GM23338 (cell line): ENCODE measurements around the gene PNPLA2. TPM values are rescaled to one million over a fixed set of nuclear protein-coding genes. Genes with fewer than 3 reads are reported as not detected.

ENCODE experiments used
- ATAC-seq: fragments of 200-7000 bp; cut with Tn5 transposase; 3 replicates; pipeline ENCODE4 v1.9.1; 2020
- DNase-seq: peaks from one replicate; pipeline ENCODE4 v3.0.0-alpha.2; 2015; ENCODE audit warnings: low spot score
- H2AFZ ChIP-seq: fragments of 200-600 bp; sonication (generic); 2 replicates; pipeline ENCODE4 v1.8.0; 2016; ENCODE audit warnings: antibody characterized with exemption, mild to moderate bottlenecking, moderate library complexity
- H3F3A ChIP-seq: fragments of 200-600 bp; sonication (generic); replicated peaks from 2 replicates; pipeline ENCODE4 v1.8.0; 2017; ENCODE audit warnings: antibody characterized with exemption, mixed run types, low read depth
- H3K27ac ChIP-seq: fragments of 200-600 bp; sonication (generic); 2 replicates; pipeline ENCODE4 v1.6.1; 2016; ENCODE audit warnings: low read depth
- H3K27me3 ChIP-seq: fragments of 200-600 bp; sonication (generic); 2 replicates; pipeline ENCODE4 v1.8.0; 2016; ENCODE audit warnings: mild to moderate bottlenecking, mixed run types, moderate library complexity; ENCODE audit not compliant: insufficient read depth
- H3K36me3 ChIP-seq: fragments of 200-600 bp; sonication (generic); 2 replicates; pipeline ENCODE4 v1.8.0; 2016; ENCODE audit warnings: mild to moderate bottlenecking; ENCODE audit not compliant: insufficient read depth
- H3K4me1 ChIP-seq: fragments of 200-600 bp; sonication (generic); 2 replicates; pipeline ENCODE4 v1.8.0; 2016; ENCODE audit warnings: mild to moderate bottlenecking, moderate library complexity; ENCODE audit not compliant: insufficient read depth
- H3K4me2 ChIP-seq: fragments of 200-600 bp; sonication (generic); 2 replicates; pipeline ENCODE4 v1.7.1; 2017; ENCODE audit warnings: mixed run types
- H3K4me3 ChIP-seq: fragments of 200-600 bp; sonication (generic); 2 replicates; pipeline ENCODE4 v1.6.1; 2016; ENCODE audit warnings: mixed run types
- H3K79me2 ChIP-seq: fragments of 200-600 bp; sonication (generic); replicated peaks from 2 replicates; pipeline ENCODE4 v1.8.0; 2017; ENCODE audit warnings: mild to moderate bottlenecking; ENCODE audit not compliant: insufficient read depth
- H3K9me2 ChIP-seq: fragments of 200-600 bp; sonication (generic); 2 replicates; pipeline ENCODE4 v1.8.0; 2017; ENCODE audit not compliant: insufficient read depth
- H4K20me1 ChIP-seq: fragments of 200-600 bp; sonication (generic); replicated peaks from 2 replicates; pipeline ENCODE4 v1.8.0; 2017; ENCODE audit warnings: mild to moderate bottlenecking; ENCODE audit not compliant: insufficient read depth
- H3K27ac Mint-ChIP-seq: 2 replicates; pipeline ENCODE4 v1.8.0; 2020; ENCODE audit warnings: inconsistent platforms, mild to moderate bottlenecking, moderate library complexity, mixed read lengths
- H3K27me3 Mint-ChIP-seq: 3 replicates; pipeline ENCODE4 v1.8.0; 2022; ENCODE audit warnings: low read depth, mild to moderate bottlenecking, moderate library complexity, mixed read lengths, inconsistent platforms; ENCODE audit not compliant: insufficient read depth, poor library complexity
- H3K36me3 Mint-ChIP-seq: 3 replicates; pipeline ENCODE4 v1.8.0; 2021; ENCODE audit warnings: low read depth, mild to moderate bottlenecking, inconsistent platforms, moderate library complexity, mixed read lengths
- H3K4me1 Mint-ChIP-seq: 3 replicates; pipeline ENCODE4 v1.8.0; 2020; ENCODE audit warnings: mild to moderate bottlenecking, inconsistent platforms, mixed read lengths
- H3K4me3 Mint-ChIP-seq: 3 replicates; pipeline ENCODE4 v1.8.0; 2021; ENCODE audit warnings: moderate library complexity, mild to moderate bottlenecking, inconsistent platforms, mixed read lengths
- H3K9me3 Mint-ChIP-seq: 3 replicates; pipeline ENCODE4 v1.8.0; 2020; ENCODE audit warnings: moderate library complexity, mild to moderate bottlenecking, inconsistent platforms, mixed read lengths
- CREB1 ChIP-seq: fragments of 250-450 bp; sonication (Bioruptor Pico); IDR thresholded peaks from 2 replicates; pipeline ENCODE4 v1.5.0; 2020; ENCODE audit warnings: low read depth, mild to moderate bottlenecking, moderate library complexity
- EZH2 ChIP-seq: fragments of 200-600 bp; sonication (generic); IDR thresholded peaks from one replicate; pipeline ENCODE4 v1.8.0; 2017; ENCODE audit warnings: antibody characterized with exemption, mild to moderate bottlenecking, low read depth; ENCODE audit not compliant: unreplicated experiment
- EZH2phosphoT487 ChIP-seq: fragments of 200-600 bp; sonication (generic); IDR thresholded peaks from one replicate; pipeline ENCODE4 v1.8.1; 2018; ENCODE audit warnings: antibody characterized with exemption; ENCODE audit not compliant: unreplicated experiment
- JUNB ChIP-seq: IDR thresholded peaks from one replicate; pipeline ENCODE4 v1.6.1; 2016; ENCODE audit warnings: antibody characterized with exemption; ENCODE audit not compliant: unreplicated experiment
- NANOG ChIP-seq: IDR thresholded peaks from 2 replicates; pipeline ENCODE4 v1.6.1; 2016; ENCODE audit warnings: antibody characterized with exemption, borderline replicate concordance
- POLR2AphosphoS5 ChIP-seq: IDR thresholded peaks from 2 replicates; pipeline ENCODE4 v1.6.1; 2016; ENCODE audit warnings: antibody characterized with exemption, low read depth
- REST ChIP-seq: IDR thresholded peaks from one replicate; pipeline ENCODE4 v1.6.1; 2018; ENCODE audit warnings: antibody characterized with exemption; ENCODE audit not compliant: unreplicated experiment
- STAT1 ChIP-seq: IDR thresholded peaks from one replicate; pipeline ENCODE4 v1.6.1; 2016; ENCODE audit warnings: antibody characterized with exemption; ENCODE audit not compliant: unreplicated experiment
- ZNF331 ChIP-seq: fragments of 250-450 bp; sonication (Bioruptor Pico); IDR thresholded peaks from 2 replicates; pipeline ENCODE4 v1.5.0; 2020; ENCODE audit warnings: low read depth, mild to moderate bottlenecking, moderate library complexity
- polyA plus RNA-seq: library from polyadenylated mRNA; unstranded; fragments of >200 nt; fragmentation: Nextera tagmentation; extraction: Ambion mirVana; gene quantifications from 2 replicates; pipeline ENCODE4 v1.2.1, GENCODE V29; 2016
- total RNA-seq: library from RNA; depleted of rRNA; stranded (reverse); fragments of >200 nt; shearing (Covaris generic); gene quantifications from 2 replicates; pipeline ENCODE4 v1.2.3, GENCODE V29; 2014
- TF ChIP-seq, protein P1 (sequence below), 2 experiments: fragments of 200-600 bp in 1 of 2; sonication (generic) in 1 of 2; conservative IDR thresholded peaks; 2 replicates each; pipeline versions ENCODE4 v1.5.1 to v1.6.1; 2016 to 2017; ENCODE audit warnings: antibody characterized with exemption in 2 of 2, low read depth in 2 of 2, mild to moderate bottlenecking in 2 of 2, moderate library complexity in 1 of 2
- TF ChIP-seq, protein P2 (sequence below): IDR thresholded peaks from 2 replicates; pipeline ENCODE4 v1.6.1; 2016; ENCODE audit warnings: antibody characterized with exemption

Gene PNPLA2
- total and polyA plus RNA-seq, 2 experiments from 2014 or later: 31.1 to 45.6 TPM

GRCh38 chr11:773425-773824 is 45.3 kb upstream of the PNPLA2 start (continued):
- TF ChIP-seq EZH2: no peak
- TF ChIP-seq, protein P1, sequence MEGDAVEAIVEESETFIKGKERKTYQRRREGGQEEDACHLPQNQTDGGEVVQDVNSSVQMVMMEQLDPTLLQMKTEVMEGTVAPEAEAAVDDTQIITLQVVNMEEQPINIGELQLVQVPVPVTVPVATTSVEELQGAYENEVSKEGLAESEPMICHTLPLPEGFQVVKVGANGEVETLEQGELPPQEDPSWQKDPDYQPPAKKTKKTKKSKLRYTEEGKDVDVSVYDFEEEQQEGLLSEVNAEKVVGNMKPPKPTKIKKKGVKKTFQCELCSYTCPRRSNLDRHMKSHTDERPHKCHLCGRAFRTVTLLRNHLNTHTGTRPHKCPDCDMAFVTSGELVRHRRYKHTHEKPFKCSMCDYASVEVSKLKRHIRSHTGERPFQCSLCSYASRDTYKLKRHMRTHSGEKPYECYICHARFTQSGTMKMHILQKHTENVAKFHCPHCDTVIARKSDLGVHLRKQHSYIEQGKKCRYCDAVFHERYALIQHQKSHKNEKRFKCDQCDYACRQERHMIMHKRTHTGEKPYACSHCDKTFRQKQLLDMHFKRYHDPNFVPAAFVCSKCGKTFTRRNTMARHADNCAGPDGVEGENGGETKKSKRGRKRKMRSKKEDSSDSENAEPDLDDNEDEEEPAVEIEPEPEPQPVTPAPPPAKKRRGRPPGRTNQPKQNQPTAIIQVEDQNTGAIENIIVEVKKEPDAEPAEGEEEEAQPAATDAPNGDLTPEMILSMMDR (conservative IDR thresholded peaks at IDR 0.05; ENCODE audit: low read depth in 2 of 2): no peak
- TF ChIP-seq POLR2AphosphoS5: no peak
- no peak for TF ChIP-seq JUNB
- no peak for TF ChIP-seq NANOG

DNA sequence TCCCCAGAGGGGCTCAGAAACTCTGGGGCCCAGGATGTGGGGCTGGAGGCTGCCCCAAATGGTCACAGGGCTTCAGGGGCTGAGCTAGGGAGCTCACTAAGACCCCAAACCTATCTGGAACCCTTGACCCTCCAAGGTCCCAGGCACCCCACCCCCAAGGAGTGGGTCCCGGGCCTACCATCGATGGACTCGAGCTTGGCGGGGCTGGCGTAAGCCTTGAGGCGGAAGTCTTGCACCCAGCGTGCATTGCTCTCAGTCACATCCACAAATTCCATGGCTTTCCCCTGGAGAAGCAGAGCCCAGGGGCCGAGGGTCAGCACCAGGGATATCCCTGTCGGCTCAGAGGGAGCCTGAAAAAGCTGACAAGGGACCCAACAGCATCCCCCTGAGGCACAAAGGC is 44.9 kb upstream of the PNPLA2 start:
- Mint-ChIP-seq H3K36me3 (peaks cover 28% of the 10 kb centered on the region), H3K27me3 (peaks cover 14% of the 10 kb centered on the region), H3K4me1 (peaks cover 10% of the 10 kb centered on the region), H3K9me3 (no peaks in the 10 kb centered on the region), H3K4me3 (no peak overlapping the region), H3K27ac (no peak overlapping the region)
- Histone ChIP-seq H3F3A (peaks cover 4% of the 10 kb centered on the region; the same call in 1 of the 2 replicates), H3K4me1 (peaks cover 11% of the 10 kb centered on the region; the same call in 1 of the 2 replicates), H3K36me3 (peaks cover 3% of the 10 kb centered on the region; the same call in 1 of the 2 replicates), H3K27ac (no peak overlapping the region; the same call in 1 of the 2 replicates), H3K27me3 (no peaks in the 10 kb centered on the region), H3K4me2 (no peak overlapping the region), H3K9me2 (no peaks in the 10 kb centered on the region), H3K4me3 (no peak overlapping the region), H2AFZ (no peak overlapping the region), H3K79me2 (peaks cover 43% of the 10 kb centered on the region), H4K20me1 (peaks cover 24% of the 10 kb centered on the region)
- ATAC-seq (no peak), DNase-seq (no peak)
- no peak for TF ChIP-seq EZH2phosphoT487
- TF ChIP-seq ZNF331 (CRISPR knock-in tag): no peak
- TF ChIP-seq, protein P2, sequence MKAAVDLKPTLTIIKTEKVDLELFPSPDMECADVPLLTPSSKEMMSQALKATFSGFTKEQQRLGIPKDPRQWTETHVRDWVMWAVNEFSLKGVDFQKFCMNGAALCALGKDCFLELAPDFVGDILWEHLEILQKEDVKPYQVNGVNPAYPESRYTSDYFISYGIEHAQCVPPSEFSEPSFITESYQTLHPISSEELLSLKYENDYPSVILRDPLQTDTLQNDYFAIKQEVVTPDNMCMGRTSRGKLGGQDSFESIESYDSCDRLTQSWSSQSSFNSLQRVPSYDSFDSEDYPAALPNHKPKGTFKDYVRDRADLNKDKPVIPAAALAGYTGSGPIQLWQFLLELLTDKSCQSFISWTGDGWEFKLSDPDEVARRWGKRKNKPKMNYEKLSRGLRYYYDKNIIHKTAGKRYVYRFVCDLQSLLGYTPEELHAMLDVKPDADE: no peak
- no peak for TF ChIP-seq CREB1 (CRISPR knock-in tag)
- TF ChIP-seq POLR2AphosphoS5: no peak

GRCh38 chr11:774873-775592 is 43.7 kb upstream of the PNPLA2 start:
- peaks cover 14% of the 10 kb centered on the region for H3K27me3 Mint-ChIP-seq
- Histone ChIP-seq H2AFZ (no peak overlapping the region), H3K36me3 (no peaks in the 10 kb centered on the region; the same call in 1 of the 2 replicates), H3K27ac (no peak overlapping the region), H4K20me1 (peaks cover 24% of the 10 kb centered on the region), H3K4me1 (peaks cover 11% of the 10 kb centered on the region; the same call in 1 of the 2 replicates), H3K4me2 (peak overlapping the region; percentile 90), H3K9me2 (no peaks in the 10 kb centered on the region), H3K79me2 (peaks cover 43% of the 10 kb centered on the region), H3K27me3 (no peaks in the 10 kb centered on the region), H3F3A (peaks cover 4% of the 10 kb centered on the region; the same call in 1 of the 2 replicates), H3K4me3 (no peak overlapping the region)
- peaks cover 20% of the 10 kb centered on the region for H3K36me3 Mint-ChIP-seq
- DNase-seq (no peak), ATAC-seq (no peak)
- H3K4me1 Mint-ChIP-seq: peaks cover 15% of the 10 kb centered on the region
- H3K9me3 Mint-ChIP-seq: no peaks in the 10 kb centered on the region
- no peak overlapping the region for H3K27ac Mint-ChIP-seq
- no peak for TF ChIP-seq POLR2AphosphoS5
- TF ChIP-seq, protein P1 (conservative IDR thresholded peaks at IDR 0.05; ENCODE audit: low read depth in 2 of 2): no peak
- TF ChIP-seq STAT1: no peak
- TF ChIP-seq ZNF331 (CRISPR knock-in tag): no peak
- TF ChIP-seq EZH2: no peak
- no peak for TF ChIP-seq REST
- TF ChIP-seq NANOG: no peak
- peak overlapping the region; percentile 87; the same call in 2 of the 3 replicates for H3K4me3 Mint-ChIP-seq
